Measurements from ENCODE around the gene SLC35A3.

SLC35A3 gene

GRCh38 chr1:99943223-99943794 lies 26.5 kb upstream of the SLC35A3 start:
- Histone ChIP-seq H3K27me3 (no peaks in the 10 kb centered on the region), H3K27ac (no peak overlapping the region), H3K4me1 (peaks cover 0 to 14% (median 0%) of the 10 kb centered on the region in 4 donors), H3K9me3 (no peaks in the 10 kb centered on the region), H3K36me3 (no peaks in the 10 kb centered on the region), H3K4me3 (no peak overlapping the region)
- TF ChIP-seq CTCF (IDR thresholded peaks at IDR 0.05), result no peak
- DNase-seq, result no peak
- intact Hi-C loops (cut with DNase I; ENCODE audit: low total_unique reads), result no loop called here

- Histone ChIP-seq H3K4me3 (no peak overlapping the region), H3K27me3 (no peaks in the 10 kb centered on the region), H3K9me3 (no peaks in the 10 kb centered on the region), H3K27ac (no peak overlapping the region), H3K36me3 (no peaks in the 10 kb centered on the region), H3K4me1 (peaks cover 0 to 14% (median 0%) of the 10 kb centered on the region in 4 donors)
- intact Hi-C loops (cut with DNase I; ENCODE audit: low total_unique reads), result no loop called here
- no peak for TF ChIP-seq CTCF (IDR thresholded peaks at IDR 0.05)
- DNase-seq, result no peak
These were observed 25.6 kb upstream of the SLC35A3 start for GRCh38 chr1:99944192-99944591.

DNA sequence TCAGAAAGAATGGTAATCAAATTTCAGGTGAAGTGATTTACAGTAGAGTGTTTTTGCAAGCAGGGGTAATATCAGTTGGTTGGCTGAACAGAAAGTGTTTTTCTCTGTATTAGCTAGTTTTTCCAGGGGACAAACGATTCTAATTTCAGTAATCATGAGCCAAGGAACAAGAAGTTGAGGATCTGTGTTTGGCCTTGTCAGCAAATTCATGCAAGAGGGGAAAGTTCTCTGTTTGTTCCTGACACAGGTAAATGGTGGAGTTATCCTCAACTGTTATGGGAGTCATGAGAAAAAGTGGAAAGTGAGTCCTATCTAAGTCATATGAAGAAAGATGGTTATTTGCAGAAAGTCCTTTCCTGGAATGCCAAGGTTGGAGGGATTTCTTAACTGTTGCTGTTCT lies 24.6 kb upstream of the SLC35A3 start:
- no peak for TF ChIP-seq CTCF (IDR thresholded peaks at IDR 0.05)
- Histone ChIP-seq H3K27me3 (no peaks in the 10 kb centered on the region), H3K4me3 (no peak overlapping the region), H3K36me3 (no peaks in the 10 kb centered on the region), H3K9me3 (no peaks in the 10 kb centered on the region), H3K27ac (no peak overlapping the region), H3K4me1 (peaks cover 0 to 14% (median 0%) of the 10 kb centered on the region in 4 donors)
- intact Hi-C loops (cut with DNase I; ENCODE audit: low total_unique reads), result no loop called here
- no peak for DNase-seq

DNA sequence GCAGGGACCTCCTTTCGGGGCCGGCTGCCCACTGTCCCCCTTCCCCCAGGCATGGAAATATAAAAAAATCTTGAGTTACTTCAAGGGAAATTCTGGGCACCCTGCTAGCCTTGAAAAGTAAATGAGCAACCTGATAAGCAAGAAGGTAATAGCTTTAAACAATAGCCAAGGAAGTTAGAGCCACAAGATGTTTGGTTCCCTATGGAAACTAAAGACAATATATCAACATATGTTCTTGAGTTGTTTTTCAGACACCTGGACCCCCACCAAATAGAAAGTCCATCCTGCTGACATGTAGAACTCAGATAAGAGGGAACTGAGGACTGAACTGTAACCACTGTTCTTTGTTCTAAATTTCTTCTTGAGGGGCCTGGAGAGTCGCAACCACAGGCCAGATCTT lies 19.3 kb upstream of the SLC35A3 start:
- no peak for DNase-seq
- no peak overlapping the region for H3K4me3 ChIP-seq
- TF ChIP-seq CTCF (IDR thresholded peaks at IDR 0.05), result no peak

GRCh38 chr1:99952522-99952921 lies 17.3 kb upstream of the SLC35A3 start:
- Histone ChIP-seq H3K9me3 (no peaks in the 10 kb centered on the region), H3K4me3 (no peak overlapping the region), H3K4me1 (no peaks in the 10 kb centered on the region), H3K27ac (no peak overlapping the region), H3K27me3 (no peaks in the 10 kb centered on the region), H3K36me3 (no peaks in the 10 kb centered on the region)
- no peak for DNase-seq
- no peak for TF ChIP-seq CTCF (IDR thresholded peaks at IDR 0.05)
- intact Hi-C loops (cut with DNase I; ENCODE audit: low total_unique reads), result no loop called here

More for the DNA sequence above, 19.3 kb upstream of the SLC35A3 start:
- Histone ChIP-seq H3K4me1 (no peaks in the 10 kb centered on the region), H3K27ac (no peak overlapping the region), H3K27me3 (no peaks in the 10 kb centered on the region), H3K9me3 (no peaks in the 10 kb centered on the region), H3K36me3 (no peaks in the 10 kb centered on the region)
- intact Hi-C loops (cut with DNase I; ENCODE audit: low total_unique reads), result no loop called here

DNA sequence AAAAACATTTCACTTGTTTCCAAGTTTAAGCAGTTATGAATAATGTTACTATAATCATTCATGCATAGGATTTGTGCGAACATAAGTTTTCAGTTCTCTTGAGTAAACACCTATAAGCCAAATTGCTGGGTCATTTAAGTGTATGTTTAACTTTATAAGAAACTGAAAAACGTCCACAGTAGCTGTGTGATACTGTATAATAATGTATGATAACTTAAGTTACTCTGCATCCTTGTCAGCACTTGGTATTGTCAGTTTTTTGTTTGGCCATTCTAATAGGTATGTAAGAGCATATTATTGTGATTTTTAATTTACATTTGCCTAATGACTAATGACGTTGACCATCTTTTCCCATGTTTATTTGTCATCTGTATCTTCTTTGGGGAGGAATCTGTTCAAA lies 14.4 kb upstream of the SLC35A3 start:
- TF ChIP-seq CTCF (IDR thresholded peaks at IDR 0.05), result no peak
- intact Hi-C loops (cut with DNase I; ENCODE audit: low total_unique reads), result no loop called here
- H3K36me3 ChIP-seq, result no peaks in the 10 kb centered on the region

More for the DNA sequence above, 14.4 kb upstream of the SLC35A3 start:
- Histone ChIP-seq H3K27ac (no peak overlapping the region), H3K4me3 (no peak overlapping the region), H3K4me1 (no peaks in the 10 kb centered on the region), H3K27me3 (no peaks in the 10 kb centered on the region), H3K9me3 (no peaks in the 10 kb centered on the region)
- DNase-seq, result no peak

Measured in tibial artery (tissue), 4 donors.